ENCODE results near the gene SETD1A. TPM values are rescaled to one million over a fixed set of nuclear protein-coding genes. Genes with fewer than 3 reads are reported as not detected.

SETD1A gene
- total and polyA plus RNA-seq, 9 of the 15 experiments (the other 6 are each of a cell fraction or from before 2014, with no cell fraction given) = 0.08 to 36.0 (median 4.2) TPM

- TF ChIP-seq RBM14 (IDR thresholded peaks at IDR 0.05; ENCODE audit: borderline replicate concordance, insufficient read depth, low read depth, low read length) = no peak
- TF ChIP-seq IRF9 (tag; IDR thresholded peaks at IDR 0.05) = no peak
- TF ChIP-seq MEIS2 (IDR thresholded peaks at IDR 0.05; ENCODE audit: partially characterized antibody) = no peak
- peak; percentile 42; the same call in 1 of the 2 replicates for TF ChIP-seq USF2 (CRISPR knock-in tag; IDR thresholded peaks at IDR 0.05)
- no peak for TF ChIP-seq HEY1 (CRISPR knock-in tag; IDR thresholded peaks at IDR 0.05; ENCODE audit: borderline replicate concordance)
- no peak for TF ChIP-seq MXI1 (IDR thresholded peaks at IDR 0.05; ENCODE audit: low read depth, low read length)
- TF ChIP-seq ILK (tag; IDR thresholded peaks at IDR 0.05; ENCODE audit: borderline replicate concordance, low read depth) = no peak
- no peak for TF ChIP-seq SIX5 (IDR thresholded peaks at IDR 0.05; ENCODE audit: borderline replicate concordance in 1 of 2, insufficient read depth in 1 of 2, low read depth in 1 of 2, low read length in 2 of 2)
- no peak for TF ChIP-seq ZNF561 (CRISPR knock-in tag; conservative IDR thresholded peaks at IDR 0.05)
- no peak for TF ChIP-seq TRIM28 (IDR thresholded peaks at IDR 0.05)
- TF ChIP-seq ZNF57 (CRISPR knock-in tag; IDR thresholded peaks at IDR 0.05) = no peak
- 0 out of 2 replicates have a peak, but pooled peaks have one; percentile 46 for TF ChIP-seq ZNF76 (CRISPR knock-in tag; IDR thresholded peaks at IDR 0.05; ENCODE audit: borderline replicate concordance)
- TF ChIP-seq SOX6 (IDR thresholded peaks at IDR 0.05) = no peak
- TF ChIP-seq CHD1 (IDR thresholded peaks at IDR 0.05; ENCODE audit: low read length) = peak; percentile 29
- no peak for TF ChIP-seq ZNF134 (CRISPR knock-in tag; conservative IDR thresholded peaks at IDR 0.05)
- TF ChIP-seq HNRNPUL1 (IDR thresholded peaks at IDR 0.05; ENCODE audit: low read length) = no peak
- TF ChIP-seq FOXK1 (CRISPR knock-in tag; IDR thresholded peaks at IDR 0.05; ENCODE audit: borderline replicate concordance) = no peak
- TF ChIP-seq SAFB (IDR thresholded peaks at IDR 0.05; ENCODE audit: borderline replicate concordance, low read depth, low read length) = no peak
- no peak for TF ChIP-seq CBX3 (IDR thresholded peaks at IDR 0.05; ENCODE audit: borderline replicate concordance in 1 of 2, low read length in 2 of 2)
- no peak for TF ChIP-seq KHSRP (IDR thresholded peaks at IDR 0.05)
- no peak for TF ChIP-seq SP2 (IDR thresholded peaks at IDR 0.05; ENCODE audit: extremely low read depth, low read depth, low read length, poor library complexity, severe bottlenecking)
- TF ChIP-seq ATF7 (IDR thresholded peaks at IDR 0.05) = peak; percentile 3; the same call in 1 of the 2 replicates
- no peak; the same call in 1 of the 2 replicates for TF ChIP-seq STAG1 (CRISPR knock-in tag; IDR thresholded peaks at IDR 0.05; ENCODE audit: borderline replicate concordance)
- no peak for TF ChIP-seq ZMIZ1 (IDR thresholded peaks at IDR 0.05; ENCODE audit: low read depth in 2 of 2, low read length in 2 of 2)
- no peak for TF ChIP-seq POLR2A (conservative IDR thresholded peaks at IDR 0.05)
Measured at GRCh38 chr16:30985401-30986128, 28.0 kb downstream of the SETD1A start (continued).
